ENCODE data around the gene TMEM161A.

DNA sequence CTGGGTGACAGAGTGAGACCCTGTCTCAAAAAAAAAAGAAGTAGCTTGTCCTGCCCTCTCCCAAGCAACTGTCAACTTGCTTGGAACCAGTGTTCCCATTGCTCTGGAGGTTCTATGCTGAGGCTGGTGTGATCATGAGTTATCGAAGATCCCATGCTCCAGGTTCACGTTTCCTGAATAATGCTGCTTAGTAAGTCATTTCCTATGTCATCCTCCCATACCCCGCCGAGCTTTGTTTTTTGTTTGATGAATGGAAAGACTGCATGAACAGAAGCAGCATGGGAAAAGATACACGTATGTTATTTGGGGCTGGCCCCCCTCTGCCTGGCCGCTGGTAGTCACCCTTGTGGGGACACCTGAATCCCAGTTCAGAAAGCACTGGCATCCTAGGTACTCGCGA lies 63.2 kb downstream of the TMEM161A start:
- TF ChIP-seq CTCF (IDR thresholded peaks at IDR 0.05; ENCODE audit: low read depth, low read length), result no peak
- TF ChIP-seq EZH2phosphoT487 (IDR thresholded peaks at IDR 0.05; ENCODE audit: low read depth), result no peak

All from OCI-LY3 (cell line).